Kidney (tissue), 14 donors: Measurements from ENCODE around the gene NSMCE1. TPM values are rescaled to one million over a fixed set of nuclear protein-coding genes. Genes with fewer than 3 reads are reported as not detected.
A peak's percentile ranks its signal among the peaks of the same experiment; 100 is the strongest.

ENCODE experiments used
- DNase-seq, 5 donors: peaks; one replicate each; pipeline ENCODE4 v3.0.0-alpha.2; 2013 to 2020
- FAIRE-seq: peaks from 2 replicates; lab custom pipeline; 2012; peaks lifted over from hg19 to GRCh38; lab: Jason Lieb, UNC
- H3K27ac ChIP-seq, 2 donors: one replicate each; pipeline ENCODE4 v1.7.0; 2013; ENCODE audit warnings: low read depth in 2 of 2, low read length in 2 of 2, inconsistent platforms in 1 of 2
- H3K27me3 ChIP-seq: one replicate; pipeline ENCODE4 v1.7.1; 2013; ENCODE audit warnings: low read length, inconsistent platforms; ENCODE audit not compliant: control insufficient read depth, insufficient read depth
- H3K36me3 ChIP-seq, 3 donors: one replicate each; pipeline versions ENCODE4 v1.7.0 to v1.7.1; 2013; ENCODE audit warnings: low read length in 3 of 3, control low read depth in 1 of 3, inconsistent platforms in 1 of 3; ENCODE audit not compliant: insufficient read depth in 3 of 3, control insufficient read depth in 2 of 3
- H3K4me1 ChIP-seq, 3 donors: one replicate each; pipeline versions ENCODE4 v1.7.0 to v1.7.1; 2013; ENCODE audit warnings: low read length in 3 of 3, inconsistent platforms in 1 of 3, low read depth in 1 of 3; ENCODE audit not compliant: control insufficient read depth in 2 of 3, insufficient read depth in 2 of 3
- H3K4me3 ChIP-seq, 3 donors: one replicate each; pipeline versions ENCODE4 v1.7.0 to v1.8.1; 2013; ENCODE audit warnings: low read length in 3 of 3, control low read depth in 1 of 3, inconsistent platforms in 1 of 3
- H3K9ac ChIP-seq, 3 donors: one replicate each; pipeline versions ENCODE4 v1.7.0 to v1.7.1; 2013; ENCODE audit warnings: low read length in 3 of 3, control low read depth in 1 of 3, inconsistent platforms in 1 of 3
- H3K9me3 ChIP-seq, 3 donors: one replicate each; pipeline versions ENCODE4 v1.7.0 to v1.7.1; 2013; ENCODE audit warnings: low read length in 3 of 3, control low read depth in 1 of 3, inconsistent platforms in 1 of 3; ENCODE audit not compliant: control insufficient read depth in 2 of 3, insufficient read depth in 1 of 3
- CTCF ChIP-seq: IDR thresholded peaks from 3 replicates; pipeline ENCODE4 v1.5.1; 2012; ENCODE audit warnings: mild to moderate bottlenecking, moderate library complexity, borderline replicate concordance; ENCODE audit not compliant: insufficient read depth; ENCODE audit errors: extremely low read depth
- intact Hi-C: fragments of 100-400 bp; cut with DNase I; formaldehyde crosslinking; loops from one replicate; pipeline ENCODE4 v1.11.1; 2022
- polyA plus RNA-seq: library from polyadenylated mRNA; stranded (reverse); fragments of 350-450 nt; fragmentation: Illumina TruSeq; extraction: RNeasy Lipid Tissue Mini Kit (QIAGEN cat#74804); gene quantifications from one replicate; pipeline ENCODE4 v1.2.3, GENCODE V29; 2014; ENCODE audit warnings: low read depth, low replicate concordance; ENCODE audit not compliant: insufficient read depth
- total RNA-seq: library from RNA; stranded (reverse); fragmentation: NEBNext Ultra II Directional; extraction: Animal tissue kit (Norgen Biotek cat#: 25700); gene quantifications from one replicate; pipeline ENCODE4 v1.2.1, GENCODE V29; 2021
- donor health status: control.
- donor health status: control.
- donor health status: control.
- donor health status: control.
- donor health status: control.
- donor health status: DM: yes; HTN: yes; CAD: no.
- donor health status: Normal renal cell carcinoma (clear cell type).

NSMCE1 gene
- total and polyA plus RNA-seq, 2 donors from 2014 or later: 72.1 to 145 TPM

- intact Hi-C loops: loop anchor here (10.0 kb wide), 2 partner anchors 185 to 275 kb away; no protein-coding TSS in a partner anchor
- peak; percentile 71 to 92 (median 82) for DNase-seq
These were observed 89.0 kb downstream of the NSMCE1 start for GRCh38 chr16:27179500-27180072.

GRCh38 chr16:27177031-27177774 is 91.4 kb downstream of the NSMCE1 start:
- peaks cover 0 to 4% (median 0%) of the 10 kb centered on the region in 3 donors for H3K9me3 ChIP-seq
- H3K36me3 ChIP-seq: no peaks in the 10 kb centered on the region
- FAIRE-seq (no peak), DNase-seq (no peak)
- H3K27me3 ChIP-seq: no peaks in the 10 kb centered on the region
- peaks cover 0 to 2% (median 0%) of the 10 kb centered on the region in 3 donors for H3K4me1 ChIP-seq
- no peak overlapping the region for H3K27ac ChIP-seq
- no peak overlapping the region for H3K4me3 ChIP-seq
- H3K9ac ChIP-seq: no peak overlapping the region
- intact Hi-C loops: loop anchor here (10.0 kb wide), 2 partner anchors 188 to 278 kb away; no protein-coding TSS in a partner anchor
- no peak for TF ChIP-seq CTCF

More at GRCh38 chr16:27179500-27180072, 89.0 kb downstream of the NSMCE1 start:
- no peak for FAIRE-seq
- H3K4me1 ChIP-seq: peaks cover 0 to 2% (median 0%) of the 10 kb centered on the region in 3 donors
- no peaks in the 10 kb centered on the region for H3K27me3 ChIP-seq
- no peak overlapping the region for H3K27ac ChIP-seq
- H3K9ac ChIP-seq: no peak overlapping the region
- H3K4me3 ChIP-seq: no peak overlapping the region
- peak; percentile 80 for TF ChIP-seq CTCF
- H3K36me3 ChIP-seq: no peaks in the 10 kb centered on the region
- H3K9me3 ChIP-seq: peaks cover 0 to 5% (median 0%) of the 10 kb centered on the region in 3 donors

- H3K4me1 ChIP-seq: peaks cover 0 to 2% (median 0%) of the 10 kb centered on the region in 3 donors
- no peaks in the 10 kb centered on the region for H3K27me3 ChIP-seq
- H3K9ac ChIP-seq: no peak overlapping the region
- no peak for FAIRE-seq
- H3K36me3 ChIP-seq: no peaks in the 10 kb centered on the region
- no peak for DNase-seq
- H3K9me3 ChIP-seq: peaks cover 0 to 4% (median 0%) of the 10 kb centered on the region in 3 donors
- no peak overlapping the region for H3K27ac ChIP-seq
- no peak overlapping the region for H3K4me3 ChIP-seq
- intact Hi-C loops: loop anchor here (10.0 kb wide), 2 partner anchors 189 to 279 kb away; no protein-coding TSS in a partner anchor
- no peak for TF ChIP-seq CTCF
These were observed 92.7 kb downstream of the NSMCE1 start for GRCh38 chr16:27175888-27176287.

Other genes starting within 250 kb of the NSMCE1 start
- gene C16orf82, start 201.8 kb downstream of the NSMCE1 start, total RNA-seq: not detected
- gene C16orf82, start 201.8 kb downstream of the NSMCE1 start, polyA plus RNA-seq: not detected
- gene KDM8, start 65.2 kb downstream of the NSMCE1 start, total RNA-seq: 8.5 TPM
- gene KDM8, start 65.2 kb downstream of the NSMCE1 start, polyA plus RNA-seq: 6.3 TPM
- 115 TPM for gene IL4R, start 45.2 kb upstream of the NSMCE1 start, total RNA-seq
- 13.8 TPM for gene IL4R, start 45.2 kb upstream of the NSMCE1 start, polyA plus RNA-seq
- gene IL21R, start 133.4 kb upstream of the NSMCE1 start, total RNA-seq: 3.0 TPM
- gene IL21R, start 133.4 kb upstream of the NSMCE1 start, polyA plus RNA-seq: 0.65 TPM